Glomerular visceral epithelial cell (primary cell): ENCODE results near the gene SLC6A16.
"Not testable (repeated sequence)": the region's sequence is repeated elsewhere in the genome, so short reads cannot be mapped to it uniquely, and the experiment has no call there.

Source experiments
- DNase-seq: peaks from one replicate; pipeline ENCODE4 v3.0.0-alpha.2; 2016; ENCODE audit errors: extremely low spot score

SLC6A16 gene

GRCh38 chr19:49324801-49325576 is at the start of gene SLC6A16:
Gene SLC6A16 (minus strand): TSS chr19:49325191. CDS start chr19:49311347, 13,844 bp downstream.
- DNase-seq = no peak

GRCh38 chr19:49373174-49373573 is 48.2 kb upstream of the SLC6A16 start:
- not testable (repeated sequence) for DNase-seq

GRCh38 chr19:49371184-49371583 is 46.2 kb upstream of the SLC6A16 start:
- no peak for DNase-seq

DNA sequence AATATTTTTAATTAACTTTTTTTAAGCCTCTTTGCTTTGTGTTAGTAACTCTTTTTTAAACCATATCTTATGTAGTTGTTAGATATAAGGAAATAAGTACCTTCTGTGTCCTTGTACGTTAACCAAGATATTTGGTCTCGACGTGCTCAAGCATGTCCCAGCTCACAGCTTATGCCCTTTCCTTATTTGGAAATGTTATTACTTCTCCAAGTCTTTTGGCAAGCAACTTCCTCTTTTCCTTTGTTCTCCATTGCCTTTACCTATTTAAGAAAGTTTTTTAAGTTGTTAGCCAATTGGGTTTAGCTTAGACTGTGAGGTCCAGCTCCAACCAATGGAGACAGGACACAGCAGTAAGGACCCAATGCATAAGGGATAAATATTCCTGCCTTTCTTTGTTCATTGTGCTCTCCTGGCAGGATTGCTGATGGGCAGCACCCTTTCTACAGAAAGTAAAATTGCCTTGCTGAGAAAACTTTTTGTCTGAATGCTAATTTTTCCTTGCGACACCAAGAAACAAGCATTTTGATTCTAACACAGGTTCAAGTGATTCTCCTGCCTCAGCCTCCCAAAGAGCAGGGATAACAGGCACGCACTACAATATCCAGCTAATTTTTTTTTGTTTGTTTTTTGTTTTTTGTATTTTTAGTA is 43.8 kb upstream of the SLC6A16 start:
- no peak for DNase-seq

GRCh38 chr19:49366110-49366509 is 41.1 kb upstream of the SLC6A16 start:
- no peak for DNase-seq

GRCh38 chr19:49364083-49364737 is 39.2 kb upstream of the SLC6A16 start:
- no peak for DNase-seq

DNA sequence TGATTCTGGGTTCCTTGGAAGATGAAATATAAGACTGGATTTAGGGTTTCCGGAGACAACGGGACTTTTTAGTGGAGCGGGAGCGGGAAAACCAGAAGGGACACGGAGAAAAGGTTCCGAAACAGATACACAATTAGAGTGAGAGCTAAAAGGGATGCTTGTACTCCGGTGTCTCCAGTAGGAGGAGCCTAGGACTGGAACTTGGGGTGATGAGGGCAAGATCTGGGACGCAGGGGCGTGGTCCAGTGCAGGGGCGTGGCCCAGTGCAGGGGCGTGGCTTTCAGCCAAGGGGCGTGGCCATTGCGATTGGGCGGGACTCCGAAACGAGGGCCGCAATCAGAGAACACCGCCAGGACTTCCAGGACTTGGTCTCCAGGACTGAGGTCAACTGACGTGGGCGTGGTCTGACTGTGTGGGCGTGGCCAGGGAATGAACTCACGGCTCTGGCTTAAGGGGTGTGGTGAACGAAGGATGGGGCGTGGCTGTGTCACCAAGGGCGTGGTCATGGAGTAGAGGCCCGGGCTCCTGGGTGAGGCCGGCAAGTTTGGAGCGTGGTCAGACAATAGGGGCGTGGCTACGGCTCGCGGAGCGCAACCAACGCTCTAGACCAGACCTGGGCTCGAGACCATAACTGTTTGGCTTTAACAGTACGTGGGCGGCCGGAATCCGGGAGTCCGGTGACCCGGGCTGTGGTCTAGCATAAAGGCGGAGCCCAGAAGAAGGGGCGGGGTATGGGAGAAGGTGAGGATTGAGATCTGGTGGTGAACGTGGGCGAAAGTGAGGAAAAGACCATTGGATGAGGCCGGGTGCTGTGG is 38.5 kb upstream of the SLC6A16 start, which contains the start of gene DKKL1:
Gene DKKL1 (plus strand): TSS at position 610 of the 815 bp plus-strand sequence. CDS start 122 bp downstream, at position 732.
- DNase-seq = peak; percentile 99

DNA sequence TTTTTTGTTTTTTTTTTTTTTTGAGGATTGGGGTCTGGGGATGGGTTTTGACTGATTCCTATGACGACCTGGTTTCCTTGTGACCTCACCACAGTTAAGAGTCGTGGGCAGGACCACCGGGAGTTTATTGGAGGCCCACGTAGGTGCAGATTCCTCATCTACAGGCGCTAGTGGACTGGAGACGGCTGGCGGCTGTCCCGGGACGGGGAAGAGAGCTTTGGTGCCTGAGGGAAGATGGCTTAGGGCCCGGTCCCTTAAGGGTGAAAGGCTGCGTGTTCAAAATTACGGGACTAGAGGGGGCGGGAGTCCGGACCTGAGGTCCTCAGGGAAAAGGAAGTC is 37.9 kb upstream of the SLC6A16 start:
- peak; percentile 37 for DNase-seq

GRCh38 chr19:49362048-49362928 is 37.3 kb upstream of the SLC6A16 start, which contains the start of gene TEAD2:
Gene TEAD2 (minus strand): TSS chr19:49362416. CDS start chr19:49360075, 2,341 bp downstream.
- peak; percentile 68 for DNase-seq

DNA sequence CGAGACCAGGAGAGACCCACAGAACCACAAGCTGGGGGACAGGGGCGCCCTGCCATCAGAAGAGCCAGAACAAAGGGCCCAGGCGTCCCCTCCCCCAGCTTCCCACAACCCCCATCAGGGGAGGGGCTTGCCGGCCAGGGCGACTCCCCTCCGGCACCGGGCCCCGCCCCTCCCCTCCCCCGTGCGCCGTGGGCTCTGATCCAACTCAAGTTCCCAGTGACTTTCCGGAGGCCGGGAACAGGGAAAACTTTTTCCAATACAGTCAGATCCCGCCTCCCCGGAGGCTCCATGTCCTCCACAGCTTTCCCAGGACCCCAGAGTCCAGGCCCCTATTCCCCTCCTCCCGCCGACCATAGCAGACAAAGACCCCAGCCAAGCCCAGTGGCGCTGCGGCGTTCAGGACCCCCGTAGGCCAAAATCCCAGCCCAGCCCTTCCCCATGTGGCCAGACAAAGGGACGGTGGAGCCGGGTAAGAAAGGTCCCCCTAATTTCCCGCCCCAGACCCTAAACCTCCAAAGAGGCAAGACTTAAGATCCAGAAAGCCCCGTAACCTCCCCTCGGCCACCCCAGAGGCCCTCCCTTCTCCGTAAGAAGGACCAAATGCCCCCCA is 36.6 kb upstream of the SLC6A16 start:
- peak; percentile 81 for DNase-seq

DNA sequence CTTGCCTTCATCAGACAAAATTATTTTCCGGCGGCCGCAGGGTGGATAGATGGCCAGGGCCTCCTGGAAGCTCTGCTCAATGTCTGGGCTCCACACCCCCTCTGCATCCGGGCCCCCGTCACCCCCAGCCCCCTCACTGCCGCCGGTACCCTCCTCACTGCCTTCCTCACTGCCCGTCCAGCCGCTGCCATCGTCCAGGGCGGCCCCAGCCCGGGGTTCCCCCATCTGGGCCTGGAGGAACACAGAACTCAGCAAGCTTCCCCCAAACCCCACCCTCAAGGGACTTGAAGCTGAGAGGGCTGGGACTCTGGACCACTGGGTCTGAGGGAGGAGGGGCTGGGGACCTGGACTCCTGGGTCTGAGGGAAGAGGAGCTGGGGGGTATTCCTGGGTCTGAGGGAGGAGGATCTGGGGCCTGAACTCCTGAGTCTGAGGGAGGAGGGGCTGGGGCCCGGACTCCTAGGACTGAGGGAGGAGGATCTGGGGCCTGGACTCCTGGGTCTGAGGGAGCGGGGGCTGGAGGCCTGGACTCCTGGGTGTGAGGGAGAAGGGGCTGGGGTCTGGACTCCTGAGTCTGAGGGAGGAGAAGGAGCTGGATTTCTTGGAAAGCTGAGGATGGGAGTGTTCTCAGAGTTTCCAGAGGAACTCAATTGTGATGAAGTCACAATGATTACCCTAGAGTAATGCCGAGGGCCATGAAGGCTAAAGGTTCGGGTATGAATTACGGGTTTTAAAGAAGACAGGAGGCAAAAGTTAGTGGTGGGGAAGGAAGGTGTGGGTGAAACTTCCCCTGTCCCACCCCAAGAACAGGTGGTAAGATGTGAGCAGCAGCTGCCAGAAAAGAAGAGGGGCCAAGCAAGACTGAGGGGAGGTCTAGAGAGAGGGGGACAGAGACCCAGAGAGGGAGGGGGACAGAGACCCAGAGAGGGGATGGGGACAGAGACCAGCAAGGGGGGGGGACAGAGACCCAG is 35.1 kb upstream of the SLC6A16 start:
- no peak for DNase-seq

- DNase-seq = no peak
Measured at GRCh38 chr19:49357186-49357585, 32.2 kb upstream of the SLC6A16 start.

DNA sequence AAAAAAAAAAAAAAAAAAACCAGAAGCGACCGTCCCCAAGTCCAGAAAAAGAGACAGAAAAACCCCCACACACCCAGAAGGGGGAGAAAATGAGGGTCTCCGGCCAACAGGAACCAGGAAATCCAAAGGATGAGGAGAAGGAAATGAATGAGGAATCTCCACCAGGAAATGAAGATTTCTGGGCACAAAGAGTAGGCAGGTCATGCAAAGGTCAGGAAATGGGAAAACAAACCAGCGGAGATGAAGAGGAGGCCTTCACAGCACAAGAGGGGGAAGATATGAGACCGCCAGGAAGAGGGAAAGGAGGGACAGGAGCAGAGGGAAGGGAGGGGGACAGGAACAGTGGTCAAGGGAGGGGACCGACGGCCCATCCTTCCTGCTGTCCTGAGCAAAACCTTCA is 31.4 kb upstream of the SLC6A16 start:
- DNase-seq = no peak

DNA sequence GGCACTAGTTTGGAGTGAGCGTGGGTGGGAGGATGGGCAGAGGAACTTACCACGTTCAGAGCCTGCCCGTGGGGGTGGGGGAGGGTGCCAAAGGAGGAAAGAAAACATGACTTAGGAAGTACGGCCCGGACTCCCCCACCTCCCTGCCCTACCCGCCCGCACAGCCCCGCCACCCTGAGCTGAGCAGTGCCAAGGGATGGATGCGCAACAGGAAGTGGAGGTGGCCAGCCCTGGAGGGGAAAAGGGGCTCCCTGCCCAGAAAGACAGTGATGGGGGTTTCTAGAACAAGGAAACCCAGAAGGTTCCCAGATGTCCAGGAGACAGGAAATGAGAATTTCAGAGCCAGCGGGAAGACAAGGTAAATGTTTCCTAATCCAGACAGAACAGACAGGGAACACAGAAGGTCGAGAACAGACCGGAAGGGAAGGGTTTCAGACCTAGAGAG is 30.9 kb upstream of the SLC6A16 start:
- no peak for DNase-seq

- DNase-seq = no peak
Measured at GRCh38 chr19:49349567-49349966, 24.6 kb upstream of the SLC6A16 start.

DNA sequence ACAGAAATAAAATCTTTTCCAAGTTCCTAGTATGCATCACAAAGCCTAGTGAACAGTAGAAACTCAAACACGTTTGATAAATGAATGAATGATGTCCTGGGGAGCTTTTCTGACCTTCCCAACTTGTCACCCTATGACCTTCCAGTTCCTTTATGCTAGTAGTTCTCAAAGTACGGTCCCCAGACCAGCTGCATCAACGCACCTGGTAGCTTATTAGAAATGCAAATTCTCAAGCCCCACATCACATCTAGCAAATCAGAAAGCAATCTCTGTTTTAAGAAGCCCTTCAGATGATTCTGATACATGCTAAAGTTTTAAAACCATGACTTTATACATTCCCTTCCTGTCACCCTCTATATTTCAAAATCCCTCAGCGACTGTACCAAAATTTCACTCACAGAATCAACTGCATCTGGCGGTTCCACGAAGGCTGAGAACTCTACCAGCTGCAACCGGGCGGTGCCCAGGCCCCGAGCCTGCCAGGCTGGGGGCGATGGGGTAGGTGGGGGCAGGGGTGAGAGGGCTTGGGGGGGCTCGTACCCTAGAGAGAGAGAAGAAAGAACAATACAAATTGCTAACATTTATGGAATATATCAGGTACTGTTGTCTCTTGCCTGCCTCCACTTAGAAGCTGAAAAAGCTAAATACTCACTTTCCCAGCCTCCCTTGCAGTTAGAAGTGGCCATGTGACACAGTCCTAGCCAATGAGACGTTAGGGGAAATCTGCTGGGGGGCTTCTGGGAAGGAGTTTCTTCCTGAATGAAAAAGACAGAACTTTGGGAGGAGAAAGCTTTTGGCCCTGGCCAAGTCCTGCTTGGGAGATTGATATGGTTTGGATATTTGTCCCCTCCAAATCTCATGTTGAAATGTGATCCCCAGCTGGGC is 23.6 kb upstream of the SLC6A16 start:
- no peak for DNase-seq

- peak; percentile 16 for DNase-seq
Measured at GRCh38 chr19:49347835-49348234, 22.8 kb upstream of the SLC6A16 start.

GRCh38 chr19:49347191-49347590 is 22.2 kb upstream of the SLC6A16 start:
- no peak for DNase-seq
